HG03045 (cell line): ENCODE measurements around the gene SLC49A3.
A peak's percentile ranks its signal among the peaks of the same experiment; 100 is the strongest.

Source experiments
- ATAC-seq: cut with Tn5 transposase; IDR thresholded peaks from one replicate; pipeline ENCODE4 v1.9.1; 2021; ENCODE audit warnings: mild to moderate bottlenecking, moderate library complexity; ENCODE audit not compliant: unreplicated experiment

The SLC49A3 gene

DNA sequence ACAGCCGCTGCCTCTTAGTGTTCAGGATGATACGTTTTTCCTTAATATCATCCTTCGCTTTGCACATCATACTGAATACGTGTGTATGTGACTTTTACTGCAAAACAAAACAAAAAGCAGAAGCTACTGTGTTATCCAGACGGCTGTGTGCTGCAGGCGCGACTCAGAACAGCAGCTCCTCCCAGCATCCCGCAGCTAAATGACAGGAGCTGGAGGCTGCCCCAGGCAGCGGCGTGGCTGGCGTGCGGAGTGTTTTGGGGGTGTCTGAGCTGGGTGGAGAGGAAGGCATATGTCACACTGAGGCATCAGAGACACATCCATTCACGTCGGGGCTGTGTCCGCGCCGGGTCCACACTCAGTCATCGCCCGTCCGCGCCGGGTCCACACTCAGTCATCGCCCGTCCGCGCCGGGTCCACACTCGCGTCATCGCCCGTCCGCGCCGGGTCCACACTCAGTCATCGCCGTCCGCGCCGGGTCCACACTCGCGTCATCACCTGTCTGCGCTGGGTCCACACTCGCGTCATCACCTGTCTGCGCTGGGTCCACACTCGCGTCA, 33.3 kb upstream of the SLC49A3 start:
- no peak for ATAC-seq

DNA sequence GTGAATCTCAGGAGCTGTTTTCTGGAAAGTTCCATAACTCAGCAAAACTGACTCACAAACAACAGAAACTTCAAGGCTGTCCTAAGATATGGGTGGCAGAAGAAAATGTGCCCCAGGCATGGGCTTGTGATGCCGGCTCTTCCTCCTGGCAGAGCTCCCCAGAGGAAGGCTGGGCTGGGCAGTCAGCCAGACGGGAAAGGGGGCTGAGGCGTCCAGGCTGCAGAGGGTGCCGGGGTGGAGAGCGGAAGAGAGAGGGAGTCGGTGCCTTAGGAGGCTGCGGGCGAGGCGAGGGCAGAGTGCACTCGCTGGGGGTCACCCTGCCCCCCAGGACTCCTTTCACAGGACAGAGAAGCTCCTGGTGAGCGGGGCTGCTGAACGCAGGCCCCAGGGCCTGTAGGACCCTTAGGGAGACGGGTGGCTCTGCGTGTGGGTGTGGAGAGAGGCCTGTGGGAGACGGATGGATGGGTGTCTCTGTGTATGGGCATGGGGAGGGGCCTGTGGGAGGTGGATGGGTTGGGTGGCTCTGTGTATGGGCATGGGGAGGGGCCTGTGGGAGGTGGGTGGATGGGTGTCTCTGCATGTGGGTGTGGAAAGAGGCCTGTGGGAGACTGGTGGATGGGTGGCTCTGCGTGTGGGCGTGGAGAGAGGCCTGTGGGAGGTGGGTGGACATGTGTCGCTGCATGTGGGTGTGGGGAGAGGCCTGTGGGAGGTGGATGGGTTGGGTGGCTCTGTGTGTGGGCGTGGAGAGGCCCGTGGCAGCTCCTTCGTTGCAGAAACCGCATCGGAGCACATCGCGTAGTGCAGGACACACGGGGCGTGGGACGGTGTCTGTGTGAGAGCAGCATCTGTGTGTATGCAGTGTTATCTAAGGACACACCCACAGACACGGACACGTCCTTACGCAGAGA, 32.6 kb upstream of the SLC49A3 start:
- ATAC-seq, result no peak

DNA sequence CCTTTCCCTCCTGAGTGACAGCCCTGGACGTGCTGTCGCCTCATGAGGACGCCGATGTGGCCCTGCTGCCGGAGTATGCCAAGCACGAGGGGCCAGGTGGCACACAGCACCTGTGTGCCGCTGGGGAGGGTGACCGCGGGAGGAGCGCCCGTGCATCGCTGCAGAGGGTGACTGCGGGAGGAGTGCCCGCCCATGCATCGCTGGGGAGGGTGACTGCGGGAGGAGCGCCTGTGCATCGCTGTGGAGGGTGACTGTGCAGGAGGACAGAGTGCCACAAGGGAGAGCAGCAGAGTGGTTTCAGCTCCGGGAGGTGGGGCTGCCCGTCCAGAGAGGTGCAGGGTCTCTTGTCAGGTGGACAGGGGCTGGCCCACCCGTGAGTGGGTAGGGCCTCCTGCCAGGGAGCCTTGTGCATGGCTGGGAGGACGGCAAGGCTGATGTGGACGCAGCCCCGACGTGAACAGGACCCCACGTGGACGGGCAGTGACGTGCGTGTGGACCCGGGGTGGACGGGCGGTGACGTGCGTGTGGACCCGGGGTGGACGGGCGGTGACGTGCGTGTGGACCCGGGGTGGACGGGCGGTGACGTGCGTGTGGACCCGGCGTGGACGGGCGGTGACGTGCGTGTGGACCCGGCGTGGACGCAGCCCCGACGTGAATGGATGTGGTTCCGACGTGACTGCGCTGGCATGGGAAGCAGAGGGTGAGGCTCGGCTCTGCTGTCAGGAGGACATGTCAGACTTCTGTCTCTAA, 31.3 kb upstream of the SLC49A3 start:
- ATAC-seq, result no peak

DNA sequence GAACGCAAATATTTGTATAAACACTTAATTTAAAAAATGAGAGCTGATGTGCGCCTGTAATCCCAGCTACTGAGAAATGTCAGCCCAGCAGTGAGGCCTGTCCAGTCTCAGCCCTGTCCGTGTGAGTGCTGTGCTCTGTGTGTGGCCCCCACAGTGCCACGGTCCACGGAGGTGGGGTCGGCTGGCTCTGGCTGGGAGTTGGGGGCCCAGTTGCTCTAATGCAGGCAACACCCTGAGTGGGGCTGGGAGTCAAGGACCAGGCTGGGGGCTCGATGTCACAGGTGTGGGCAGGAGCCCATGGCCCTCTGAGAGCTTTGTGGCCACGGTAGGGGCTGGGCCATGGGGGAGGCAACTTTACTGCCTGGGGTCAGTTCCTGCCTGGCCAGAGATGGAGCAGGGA, 29.5 kb upstream of the SLC49A3 start:
- no peak for ATAC-seq

DNA sequence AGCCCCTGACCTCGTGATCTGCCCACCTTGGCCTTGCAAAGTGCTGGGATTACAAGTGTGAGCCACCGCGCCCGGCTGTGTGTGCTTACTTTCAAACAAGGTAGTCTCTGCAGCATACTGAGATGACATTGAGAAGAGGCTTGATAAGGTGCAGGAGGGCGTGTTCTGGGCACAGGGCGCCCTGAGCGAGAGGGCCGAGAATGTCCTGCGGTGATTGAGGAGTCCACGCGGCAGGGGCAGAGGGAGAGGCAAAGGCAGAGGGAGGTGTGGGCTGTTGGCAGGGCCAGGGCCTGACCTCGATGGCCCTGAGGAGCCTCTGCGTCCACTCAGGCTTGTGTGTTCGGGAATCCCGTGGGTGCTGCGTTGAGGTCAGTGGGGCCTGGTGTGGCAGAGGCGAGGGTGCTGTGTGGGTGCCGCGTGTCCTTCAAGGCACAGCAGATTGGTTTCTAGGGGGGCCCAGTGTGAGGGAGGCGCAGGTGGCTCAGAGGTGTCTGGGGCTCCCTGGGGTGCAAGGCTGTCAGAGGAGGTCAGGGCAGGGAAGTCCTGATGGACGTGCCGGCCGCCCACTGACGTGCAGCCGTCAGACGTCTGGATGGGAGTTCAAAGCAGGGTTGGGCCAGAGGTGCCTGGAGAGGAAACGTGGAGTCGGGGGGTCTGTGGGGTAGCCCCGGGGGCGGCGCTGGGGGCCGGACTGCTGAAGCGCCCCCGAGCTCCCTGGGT, 28.8 kb upstream of the SLC49A3 start:
- no peak for ATAC-seq

DNA sequence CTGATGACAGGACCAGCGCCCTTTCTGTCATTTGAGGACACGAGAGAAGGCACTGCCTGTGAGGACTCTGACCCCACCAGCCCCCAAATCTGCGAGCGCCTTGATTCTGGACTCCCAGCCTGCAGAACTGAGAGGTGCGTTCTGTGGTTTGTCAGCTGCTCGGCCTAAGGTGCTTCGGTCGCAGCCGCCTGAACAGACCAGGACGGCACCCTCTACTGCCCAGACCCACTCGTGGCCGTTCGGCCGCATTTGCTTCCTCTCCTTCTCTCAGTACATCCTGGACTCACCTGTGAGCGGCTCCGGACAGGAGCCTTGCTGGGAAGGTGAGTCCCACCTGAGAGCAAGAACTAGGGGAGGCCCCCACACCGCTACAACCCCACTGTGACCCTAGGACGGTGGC, 25.1 kb upstream of the SLC49A3 start:
- ATAC-seq, result no peak

DNA sequence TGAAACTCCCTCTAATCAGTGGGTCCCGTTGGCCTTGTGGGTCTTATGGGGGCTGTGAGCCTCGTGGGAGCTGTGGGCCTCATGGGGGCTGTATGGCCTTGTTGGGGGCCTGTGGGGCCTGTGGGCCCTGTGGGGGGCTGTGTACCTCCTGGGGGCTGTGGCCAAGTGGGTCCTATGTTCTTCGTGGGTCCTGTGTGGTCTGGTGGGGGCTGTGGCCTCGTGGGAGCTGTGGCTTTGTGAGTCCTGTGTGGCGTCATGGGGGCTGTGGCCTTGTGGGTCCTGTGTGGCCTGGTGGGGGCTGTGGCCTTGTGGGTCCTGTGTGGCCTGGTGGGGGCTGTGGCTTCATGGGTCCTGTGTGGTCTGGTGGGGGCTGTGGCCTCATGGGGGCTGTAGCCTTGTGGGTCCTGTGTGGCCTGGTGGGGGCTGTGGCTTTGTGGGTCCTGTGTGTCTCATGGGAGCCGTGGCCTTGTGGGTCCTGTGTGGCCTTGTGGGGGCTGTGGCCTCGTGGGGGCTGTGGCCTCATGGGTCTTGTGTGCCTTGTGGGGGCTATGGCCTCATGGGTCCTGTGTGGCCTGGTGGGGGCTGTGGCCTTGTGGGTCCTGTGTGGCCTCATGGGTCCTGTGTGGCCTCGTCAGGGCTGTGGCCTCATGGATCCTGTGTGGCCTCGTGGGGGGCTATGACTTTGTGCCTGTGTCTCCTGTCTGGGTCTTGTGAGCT, 24.1 kb upstream of the SLC49A3 start:
- no peak for ATAC-seq

DNA sequence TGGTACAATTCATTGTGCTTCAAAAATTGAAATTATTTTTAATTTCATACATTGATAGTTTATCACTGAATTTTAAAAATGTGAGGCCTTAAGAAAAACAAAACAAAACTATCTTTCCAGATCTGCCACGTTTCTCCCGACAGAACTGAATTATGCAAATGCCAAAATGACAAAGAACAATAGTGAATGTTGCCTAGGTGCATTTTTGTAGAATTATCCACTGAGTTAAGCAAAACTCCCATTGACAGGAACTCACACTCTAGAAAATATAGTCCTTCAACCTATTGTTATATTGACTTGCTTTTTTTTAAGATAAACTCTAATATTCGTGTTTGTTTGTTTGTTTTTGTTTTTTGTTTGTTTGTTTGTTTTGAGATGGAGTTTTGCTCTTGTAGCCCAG, 23.1 kb upstream of the SLC49A3 start:
- ATAC-seq, result no peak

DNA sequence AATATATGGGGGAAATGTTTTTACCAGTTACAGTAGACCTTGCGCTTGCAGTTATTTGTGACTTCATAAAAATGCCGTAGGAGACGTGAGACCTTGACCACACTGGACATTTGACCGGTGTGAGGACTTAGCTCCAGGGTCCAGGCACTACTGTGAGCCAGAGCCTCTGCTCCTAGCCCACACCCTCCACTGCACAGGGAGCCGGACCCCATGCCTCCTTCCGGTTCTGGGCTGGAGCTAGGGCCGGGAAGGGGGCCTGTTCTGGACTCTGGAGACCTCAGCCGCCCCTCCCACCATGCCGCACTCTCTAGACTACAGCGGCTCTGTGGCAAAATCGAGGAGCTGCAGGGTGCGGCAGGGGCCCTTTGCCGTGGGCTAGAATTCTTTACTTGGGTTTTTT, 22.0 kb upstream of the SLC49A3 start:
- ATAC-seq, result no peak

DNA sequence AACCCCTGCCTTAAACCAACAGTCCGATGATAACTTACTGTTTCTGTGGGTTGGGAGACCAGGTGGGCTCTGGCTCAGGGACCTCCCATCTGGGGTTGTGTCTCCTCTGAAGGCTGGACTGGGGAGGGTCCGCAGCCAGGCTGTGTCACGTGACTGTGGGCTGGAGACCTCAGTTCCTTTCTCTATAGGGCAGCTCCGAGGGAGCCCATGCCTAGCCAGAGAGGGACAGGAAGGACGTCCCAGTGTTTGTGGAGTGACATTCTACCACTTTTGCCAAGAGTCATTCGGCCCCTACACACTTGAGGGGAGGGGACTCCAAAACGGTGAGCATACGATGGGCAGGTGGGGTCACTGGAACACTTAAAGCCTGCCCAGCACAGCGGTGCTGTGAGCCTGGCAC, 21.2 kb upstream of the SLC49A3 start:
- ATAC-seq, result no peak

DNA sequence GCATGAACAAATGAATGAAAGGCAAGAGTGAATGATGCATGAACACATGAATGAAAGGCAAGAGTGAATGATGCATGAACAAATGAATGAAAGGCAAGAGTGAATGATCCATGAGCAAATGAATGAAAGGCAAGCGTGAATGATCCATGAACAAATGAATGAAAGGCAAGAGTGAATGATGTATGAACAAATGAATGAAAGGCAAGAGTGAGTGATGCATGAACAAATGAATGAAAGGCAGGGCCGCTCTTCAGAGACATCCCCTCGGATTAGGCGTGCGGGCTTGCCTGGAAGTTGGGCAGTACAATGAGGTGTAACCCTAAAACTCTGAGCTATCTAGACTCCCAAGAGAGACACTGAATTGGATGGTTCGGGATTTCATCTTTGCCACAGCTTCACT, 20.4 kb upstream of the SLC49A3 start:
- ATAC-seq, result no peak

DNA sequence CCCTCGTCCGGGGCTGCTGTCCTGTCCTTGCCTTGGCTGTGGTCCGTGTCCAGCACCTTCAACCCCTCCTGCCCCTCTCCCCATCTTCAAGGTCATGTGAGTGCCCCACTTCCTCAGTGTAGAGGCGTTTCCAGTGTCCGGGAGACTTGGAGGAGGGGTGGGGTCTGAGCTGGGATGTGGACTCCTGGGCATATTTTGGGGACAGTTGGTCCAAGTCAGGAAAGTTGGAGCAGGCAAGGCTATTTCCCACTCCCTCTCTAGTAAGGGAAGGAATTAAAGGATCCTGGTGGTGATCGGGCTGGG, 19.6 kb upstream of the SLC49A3 start:
- ATAC-seq, result no peak

DNA sequence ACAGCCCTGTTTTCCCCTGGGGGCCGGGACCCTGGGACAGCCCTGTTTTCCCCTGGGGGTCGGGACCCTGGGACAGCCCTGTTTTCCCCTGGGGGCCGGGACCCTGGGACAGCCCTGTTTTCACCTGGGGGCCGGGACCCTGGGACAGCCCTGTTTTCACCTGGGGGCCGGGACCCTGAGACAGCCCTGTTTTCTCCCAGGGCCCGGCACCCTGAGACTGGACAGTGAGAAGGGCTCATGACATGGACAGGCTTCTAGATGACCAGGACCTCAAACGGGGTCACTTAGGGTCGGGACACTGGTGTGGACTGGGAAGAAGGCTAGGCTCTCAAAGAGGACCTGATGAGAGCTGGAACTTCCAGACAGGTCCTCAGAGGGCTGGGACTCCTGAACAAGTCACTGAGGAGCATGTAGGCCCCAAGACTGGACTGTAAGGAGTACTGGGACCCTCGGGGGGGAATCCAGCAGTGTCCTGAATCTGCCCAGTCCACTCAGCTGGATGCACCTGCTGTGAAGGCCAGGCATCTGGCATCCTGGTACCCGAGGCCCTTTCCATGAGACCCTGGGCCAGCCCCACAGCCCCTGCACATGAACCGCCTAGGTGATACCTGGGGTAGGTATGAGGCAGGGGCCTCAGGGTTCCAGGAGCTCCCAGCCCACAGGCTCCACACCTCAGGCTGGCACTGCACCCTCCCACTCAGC, 19.1 kb upstream of the SLC49A3 start:
- no peak for ATAC-seq

DNA sequence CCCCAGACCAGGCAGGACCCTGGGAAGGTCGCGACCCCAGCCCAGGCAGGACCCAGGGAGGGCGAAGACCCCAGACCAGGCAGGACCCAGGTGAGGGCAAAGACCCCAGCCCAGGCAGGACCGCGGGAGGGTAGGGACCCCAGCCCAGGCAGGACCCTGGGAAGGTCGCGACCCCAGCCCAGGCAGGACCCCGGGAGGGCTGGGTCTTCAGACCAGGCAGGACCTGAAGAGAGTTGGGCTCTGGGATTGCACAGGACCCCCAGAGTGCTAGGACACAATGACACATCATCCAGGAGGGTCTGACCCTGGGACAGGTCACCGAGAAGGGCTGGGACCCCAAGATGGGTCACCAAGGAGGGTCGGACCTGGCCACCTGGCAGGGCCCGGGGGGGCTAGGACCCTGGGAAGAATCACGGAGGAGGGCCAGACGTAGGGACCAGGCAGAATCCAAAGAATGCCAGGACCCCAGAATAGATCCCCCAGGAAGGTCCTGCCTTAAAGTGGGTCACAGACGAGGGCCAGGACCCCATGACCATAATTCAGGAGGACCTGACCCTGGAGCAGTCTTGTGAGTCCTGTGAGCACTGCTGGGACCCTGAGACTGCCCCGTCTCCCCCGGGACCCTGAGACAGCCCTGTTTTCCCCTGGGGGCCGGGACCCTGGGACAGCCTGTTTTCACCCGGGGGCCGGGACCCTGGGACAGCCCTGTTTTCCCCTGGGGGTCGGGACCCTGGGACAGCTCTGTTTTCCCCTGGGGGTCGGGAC, 18.1 kb upstream of the SLC49A3 start:
- no peak for ATAC-seq

DNA sequence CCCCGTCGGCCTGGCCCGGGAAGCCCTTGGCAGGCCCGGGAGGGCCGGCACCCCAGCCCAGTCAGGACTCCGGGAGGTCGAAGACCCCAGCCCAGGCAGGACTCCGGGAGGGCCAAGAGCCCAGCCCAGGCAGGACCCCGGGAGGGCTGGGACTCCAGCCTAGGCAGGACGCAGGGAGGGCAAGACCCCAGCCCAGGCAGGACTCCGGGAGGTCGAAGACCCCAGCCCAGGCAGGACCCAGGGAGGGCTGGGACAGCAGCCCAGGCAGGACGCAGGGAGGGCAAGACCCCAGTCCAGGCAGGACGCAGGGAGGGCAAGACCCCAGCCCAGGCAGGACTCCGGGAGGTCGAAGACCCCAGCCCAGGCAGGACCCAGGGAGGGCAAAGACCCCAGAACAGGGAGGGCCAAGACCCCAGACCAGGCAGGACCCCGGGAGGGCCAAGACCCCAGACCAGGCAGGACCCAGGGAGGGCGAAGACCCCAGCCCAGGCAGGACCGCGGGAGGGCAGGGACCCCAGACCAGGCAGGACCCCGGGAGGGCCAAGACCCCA, 17.2 kb upstream of the SLC49A3 start:
- peak; percentile 6 for ATAC-seq

DNA sequence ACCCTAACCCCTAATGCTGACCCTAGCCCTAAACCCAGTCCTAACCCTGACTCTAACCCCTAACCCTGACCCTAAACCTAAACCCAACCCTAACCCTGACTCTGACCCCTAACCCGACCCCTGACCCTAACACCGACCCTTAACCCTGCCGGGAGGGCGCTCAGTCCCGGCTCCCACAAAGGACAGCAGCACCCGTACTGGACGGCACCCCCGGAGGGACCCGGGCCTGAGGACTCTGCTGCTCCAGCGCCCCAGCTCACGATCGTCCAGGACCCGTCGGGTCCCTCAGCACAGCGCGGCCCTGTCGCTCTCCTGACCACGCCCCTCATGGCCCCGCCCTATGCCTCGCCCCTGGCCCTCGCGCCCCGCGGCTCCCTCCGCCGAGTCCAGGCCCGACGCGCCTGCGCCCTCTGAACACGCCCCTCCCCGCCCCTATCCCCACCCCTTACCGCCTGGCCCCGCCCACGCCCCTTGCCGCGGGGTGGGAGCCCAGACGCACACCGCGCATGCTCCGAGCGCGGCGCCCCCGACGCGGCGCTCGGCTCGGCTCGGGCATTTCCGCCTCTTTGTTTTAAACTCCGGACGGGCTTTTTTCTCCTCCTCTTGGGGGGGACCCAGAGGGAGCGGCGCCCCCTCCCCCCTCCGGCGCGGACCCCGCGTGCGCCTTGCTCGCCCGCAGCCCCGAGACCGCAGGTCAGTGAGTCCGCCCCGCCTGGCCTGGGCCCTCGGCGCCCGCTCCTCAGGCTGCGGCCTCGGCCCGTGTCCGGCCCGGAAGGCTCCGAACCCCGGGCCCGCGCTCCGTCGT, 16.5 kb upstream of the SLC49A3 start, which contains the start of gene PCGF3:
Gene PCGF3, plus strand, starts transcription at position 555 of the 805 bp plus-strand sequence. CDS start 27,849 bp downstream, outside the sequence.
- peak; percentile 93 for ATAC-seq

DNA sequence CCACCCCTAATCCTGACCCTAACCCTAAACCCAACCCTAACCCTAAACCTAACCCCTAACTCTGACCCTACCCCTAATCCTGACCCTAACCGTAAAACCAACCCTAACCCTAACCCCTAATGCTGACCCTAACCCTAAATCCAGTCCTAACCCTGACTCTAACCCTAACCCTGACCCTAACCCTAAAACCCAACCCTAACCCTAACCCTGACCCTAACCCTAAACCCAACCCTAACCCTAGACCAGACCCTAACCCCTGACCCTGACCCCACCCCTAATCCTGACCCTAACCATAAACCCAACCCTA, 16.0 kb upstream of the SLC49A3 start:
- no peak for ATAC-seq

DNA sequence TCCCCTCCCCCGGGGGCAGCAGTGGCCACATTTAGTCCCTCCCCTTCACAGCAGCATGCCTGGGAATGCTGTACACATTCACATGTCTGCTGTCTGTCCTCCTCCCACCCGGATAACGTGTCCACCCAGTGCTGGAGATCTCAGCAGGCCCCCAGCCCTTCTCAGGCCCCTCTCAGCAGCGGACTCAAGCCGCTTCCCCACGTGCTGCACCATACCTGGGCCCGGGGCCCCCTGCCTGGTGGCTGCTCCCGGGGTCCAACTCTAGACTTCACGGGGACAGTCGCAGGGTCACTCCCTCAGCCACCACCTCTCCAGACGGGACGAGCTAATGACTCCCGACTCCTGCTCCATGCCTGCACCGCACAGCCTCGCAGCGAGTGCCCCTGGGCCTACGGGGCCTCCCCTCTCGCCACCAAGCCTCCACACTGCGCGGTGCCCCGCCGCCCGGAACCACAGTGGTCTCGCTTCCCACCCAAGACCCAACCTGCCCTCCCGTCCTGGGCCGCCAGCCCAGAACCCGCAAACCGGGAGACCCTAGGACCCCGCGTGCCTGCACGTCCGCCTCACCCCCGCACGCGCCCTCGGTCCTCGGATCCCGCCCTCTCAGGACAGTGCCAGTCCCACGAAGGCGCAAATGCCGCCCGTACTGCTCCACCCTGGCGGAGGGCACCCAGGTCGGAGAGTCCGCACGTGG, 15.4 kb upstream of the SLC49A3 start:
- no peak for ATAC-seq
